Astrocyte (in vitro differentiated cells and primary cell): Measurements from ENCODE around the gene KRT40. TPM values are rescaled to one million over a fixed set of nuclear protein-coding genes. Genes with fewer than 3 reads are reported as not detected.
A peak's percentile ranks its signal among the peaks of the same experiment; 100 is the strongest.

Experiments used
- DNase-seq: peaks from one replicate; pipeline ENCODE4 v3.0.0-alpha.2; 2010; ENCODE audit warnings: low read depth
- FAIRE-seq: peaks from 2 replicates; lab custom pipeline; 2011; peaks lifted over from hg19 to GRCh38; lab: Jason Lieb, UNC
- H2AFZ ChIP-seq: 2 replicates; pipeline ENCODE4 v1.6.0; 2012; ENCODE audit warnings: low read depth, low read length, inconsistent platforms
- H3K27ac ChIP-seq: 2 replicates; pipeline ENCODE4 v1.5.1; 2011; ENCODE audit warnings: low read depth, low read length, inconsistent platforms
- H3K27me3 ChIP-seq: 2 replicates; pipeline ENCODE4 v1.6.0; 2011; ENCODE audit warnings: low read length, inconsistent platforms; ENCODE audit not compliant: insufficient read depth
- H3K36me3 ChIP-seq: 2 replicates; pipeline ENCODE4 v1.5.1; 2011; ENCODE audit warnings: low read length, inconsistent platforms; ENCODE audit not compliant: insufficient read depth
- H3K4me1 ChIP-seq: 2 replicates; pipeline ENCODE4 v1.5.1; 2011; ENCODE audit warnings: low read length, inconsistent platforms; ENCODE audit not compliant: insufficient read depth
- H3K4me2 ChIP-seq: 2 replicates; pipeline ENCODE4 v1.6.0; 2012; ENCODE audit warnings: low read length, inconsistent platforms
- H3K4me3 ChIP-seq: 2 replicates; pipeline ENCODE4 v1.5.1; 2011; ENCODE audit warnings: low read depth, mild to moderate bottlenecking, low read length, inconsistent platforms; ENCODE audit not compliant: insufficient read depth
- H3K79me2 ChIP-seq: 2 replicates; pipeline ENCODE4 v1.6.0; 2012; ENCODE audit warnings: mild to moderate bottlenecking, low read length, inconsistent platforms; ENCODE audit not compliant: insufficient read depth
- H3K9ac ChIP-seq: 2 replicates; pipeline ENCODE4 v1.6.0; 2012; ENCODE audit warnings: mild to moderate bottlenecking, low read length, inconsistent platforms
- H3K9me3 ChIP-seq: 2 replicates; pipeline ENCODE4 v1.5.1; 2012; ENCODE audit warnings: low read depth, mild to moderate bottlenecking, low read length, inconsistent platforms; ENCODE audit not compliant: insufficient read depth
- H4K20me1 ChIP-seq: 2 replicates; pipeline ENCODE4 v1.6.0; 2012; ENCODE audit warnings: low read length, inconsistent platforms; ENCODE audit not compliant: insufficient read depth
- H3K27ac Mint-ChIP-seq: one replicate; pipeline ENCODE4 v1.8.0; 2021; ENCODE audit warnings: mild to moderate bottlenecking, mixed read lengths; ENCODE audit not compliant: unreplicated experiment
- H3K27me3 Mint-ChIP-seq: one replicate; pipeline ENCODE4 v1.8.0; 2021; ENCODE audit warnings: low read depth, mixed read lengths; ENCODE audit not compliant: unreplicated experiment
- H3K36me3 Mint-ChIP-seq: one replicate; pipeline ENCODE4 v1.8.0; 2021; ENCODE audit warnings: low read depth, mixed read lengths; ENCODE audit not compliant: unreplicated experiment
- H3K4me1 Mint-ChIP-seq: one replicate; pipeline ENCODE4 v1.8.0; 2021; ENCODE audit warnings: low read depth, mixed read lengths; ENCODE audit not compliant: unreplicated experiment
- H3K4me3 Mint-ChIP-seq: one replicate; pipeline ENCODE4 v1.8.0; 2021; ENCODE audit warnings: mild to moderate bottlenecking, moderate library complexity, mixed read lengths; ENCODE audit not compliant: unreplicated experiment
- H3K9me3 Mint-ChIP-seq: one replicate; pipeline ENCODE4 v1.8.0; 2021; ENCODE audit warnings: mild to moderate bottlenecking, mixed read lengths; ENCODE audit not compliant: unreplicated experiment
- EZH2 ChIP-seq: IDR thresholded peaks from 2 replicates; pipeline ENCODE4 v1.6.1; 2012; ENCODE audit warnings: mild to moderate bottlenecking, low read length, inconsistent platforms; ENCODE audit not compliant: insufficient read depth
- total RNA-seq: library from RNA; stranded (reverse); gene quantifications from 2 replicates; pipeline ENCODE4 v1.2.1, GENCODE V29; 2021
- TF ChIP-seq, protein P1 (sequence below): IDR thresholded peaks from 2 replicates; pipeline ENCODE4 v1.5.1; 2011; ENCODE audit warnings: low read depth, mild to moderate bottlenecking, inconsistent platforms, low read length, moderate library complexity; ENCODE audit not compliant: insufficient read depth

KRT40 gene
- total RNA-seq, 1 donor from 2014 or later = not detected

DNA sequence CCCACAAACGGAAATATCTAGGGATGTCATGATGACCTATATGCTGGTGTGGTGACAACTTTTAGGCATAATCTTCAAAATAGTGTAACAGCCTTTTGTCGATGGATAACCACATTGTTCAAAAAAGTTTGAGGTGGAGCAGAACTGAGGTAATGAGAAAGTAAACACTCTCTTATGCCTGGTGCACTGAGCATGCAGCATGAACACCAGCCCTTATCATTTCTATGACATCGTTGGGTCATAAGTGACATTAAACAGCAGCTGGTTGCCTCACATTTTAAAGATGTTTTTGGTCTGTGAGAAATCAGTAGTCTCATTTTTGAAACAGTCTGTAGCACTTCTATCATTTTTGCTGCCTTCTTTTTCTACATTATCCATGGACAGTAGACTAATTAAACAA lies 48.5 kb downstream of the KRT40 start:
- no peaks in the 10 kb centered on the region for H3K27me3 ChIP-seq
- peaks cover 17% of the 10 kb centered on the region for H3K4me1 ChIP-seq
- H3K36me3 Mint-ChIP-seq = no peaks in the 10 kb centered on the region
- H2AFZ ChIP-seq = no peak overlapping the region
- peak; percentile 84 for FAIRE-seq
- H3K79me2 ChIP-seq = no peaks in the 10 kb centered on the region
- peaks cover 12% of the 10 kb centered on the region for H3K4me1 Mint-ChIP-seq
- H4K20me1 ChIP-seq = no peaks in the 10 kb centered on the region
- DNase-seq = peak; percentile 74
- peaks cover 4% of the 10 kb centered on the region for H3K9me3 Mint-ChIP-seq
- H3K27me3 Mint-ChIP-seq = no peaks in the 10 kb centered on the region
- no peak overlapping the region for H3K9ac ChIP-seq
- TF ChIP-seq EZH2 = no peak
- TF ChIP-seq, protein P1, sequence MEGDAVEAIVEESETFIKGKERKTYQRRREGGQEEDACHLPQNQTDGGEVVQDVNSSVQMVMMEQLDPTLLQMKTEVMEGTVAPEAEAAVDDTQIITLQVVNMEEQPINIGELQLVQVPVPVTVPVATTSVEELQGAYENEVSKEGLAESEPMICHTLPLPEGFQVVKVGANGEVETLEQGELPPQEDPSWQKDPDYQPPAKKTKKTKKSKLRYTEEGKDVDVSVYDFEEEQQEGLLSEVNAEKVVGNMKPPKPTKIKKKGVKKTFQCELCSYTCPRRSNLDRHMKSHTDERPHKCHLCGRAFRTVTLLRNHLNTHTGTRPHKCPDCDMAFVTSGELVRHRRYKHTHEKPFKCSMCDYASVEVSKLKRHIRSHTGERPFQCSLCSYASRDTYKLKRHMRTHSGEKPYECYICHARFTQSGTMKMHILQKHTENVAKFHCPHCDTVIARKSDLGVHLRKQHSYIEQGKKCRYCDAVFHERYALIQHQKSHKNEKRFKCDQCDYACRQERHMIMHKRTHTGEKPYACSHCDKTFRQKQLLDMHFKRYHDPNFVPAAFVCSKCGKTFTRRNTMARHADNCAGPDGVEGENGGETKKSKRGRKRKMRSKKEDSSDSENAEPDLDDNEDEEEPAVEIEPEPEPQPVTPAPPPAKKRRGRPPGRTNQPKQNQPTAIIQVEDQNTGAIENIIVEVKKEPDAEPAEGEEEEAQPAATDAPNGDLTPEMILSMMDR = no peak
- no peak overlapping the region for H3K4me3 ChIP-seq
- H3K4me2 ChIP-seq = no peak overlapping the region
- H3K27ac ChIP-seq = no peak overlapping the region
- no peak overlapping the region for H3K4me3 Mint-ChIP-seq
- no peaks in the 10 kb centered on the region for H3K9me3 ChIP-seq
- H3K36me3 ChIP-seq = no peaks in the 10 kb centered on the region
- no peak overlapping the region for H3K27ac Mint-ChIP-seq

DNA sequence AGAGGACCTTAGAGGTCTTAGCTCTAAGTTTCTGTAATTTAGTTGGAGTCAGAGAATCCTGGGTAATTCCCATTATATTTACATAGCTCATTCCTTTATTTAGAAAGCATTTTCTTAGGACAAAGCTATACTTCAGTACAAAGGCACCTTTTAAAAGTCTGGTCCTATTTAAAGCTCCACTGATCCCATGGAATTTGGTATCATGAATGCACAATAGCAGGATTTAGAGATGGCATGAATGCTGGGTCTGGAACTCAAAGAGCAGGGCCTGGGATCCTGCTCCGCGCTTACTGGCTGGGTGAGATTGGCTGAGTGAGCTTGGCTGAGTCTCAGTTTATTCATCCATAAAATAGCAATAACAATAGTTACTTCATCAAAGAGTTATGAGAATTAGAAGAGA lies 51.5 kb downstream of the KRT40 start:
- FAIRE-seq = no peak
- Mint-ChIP-seq H3K36me3 (no peaks in the 10 kb centered on the region), H3K4me3 (no peak overlapping the region), H3K27me3 (no peaks in the 10 kb centered on the region), H3K9me3 (peaks cover 4% of the 10 kb centered on the region), H3K27ac (no peak overlapping the region), H3K4me1 (peaks cover 12% of the 10 kb centered on the region)
- Histone ChIP-seq H3K36me3 (no peaks in the 10 kb centered on the region), H3K9me3 (no peaks in the 10 kb centered on the region), H4K20me1 (no peaks in the 10 kb centered on the region), H3K4me3 (no peak overlapping the region), H3K9ac (no peak overlapping the region), H3K79me2 (no peaks in the 10 kb centered on the region), H3K4me2 (no peak overlapping the region), H2AFZ (no peak overlapping the region), H3K27ac (no peak overlapping the region), H3K4me1 (peaks cover 15% of the 10 kb centered on the region), H3K27me3 (no peaks in the 10 kb centered on the region)
- no peak for TF ChIP-seq EZH2
- TF ChIP-seq, protein P1 = no peak
- peak; percentile 50 for DNase-seq

DNA sequence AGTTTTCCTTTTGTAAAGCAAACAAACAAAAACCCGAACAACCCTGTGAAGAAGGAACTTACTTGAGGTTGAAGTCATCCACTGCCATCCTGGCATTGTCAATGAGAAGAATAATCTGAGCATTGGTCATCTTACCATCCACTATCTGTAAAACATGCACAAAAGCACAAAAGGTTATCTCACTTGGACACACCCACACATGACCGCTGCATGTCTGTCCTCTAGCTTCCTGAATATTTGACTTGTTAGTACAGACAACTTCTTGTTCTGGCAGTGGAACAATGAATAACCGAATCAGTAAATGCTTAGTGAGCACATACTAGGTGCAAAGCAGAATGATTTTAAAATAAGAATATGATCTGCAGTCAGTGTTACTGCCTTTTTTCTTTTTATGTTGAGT lies 52.8 kb downstream of the KRT40 start:
- Histone ChIP-seq H3K36me3 (no peaks in the 10 kb centered on the region), H3K4me3 (no peak overlapping the region), H3K4me2 (no peak overlapping the region), H3K79me2 (no peaks in the 10 kb centered on the region), H3K27me3 (no peaks in the 10 kb centered on the region), H3K4me1 (peaks cover 7% of the 10 kb centered on the region), H2AFZ (no peak overlapping the region), H4K20me1 (no peaks in the 10 kb centered on the region), H3K9ac (no peak overlapping the region), H3K27ac (no peak overlapping the region), H3K9me3 (no peaks in the 10 kb centered on the region)
- H3K4me1 Mint-ChIP-seq = peaks cover 8% of the 10 kb centered on the region
- TF ChIP-seq, protein P1 = no peak
- no peak for TF ChIP-seq EZH2
- no peak overlapping the region for H3K4me3 Mint-ChIP-seq
- H3K27me3 Mint-ChIP-seq = no peaks in the 10 kb centered on the region
- FAIRE-seq (no peak), DNase-seq (no peak)
- no peaks in the 10 kb centered on the region for H3K36me3 Mint-ChIP-seq
- H3K9me3 Mint-ChIP-seq = peaks cover 4% of the 10 kb centered on the region
- no peak overlapping the region for H3K27ac Mint-ChIP-seq

Other genes starting within 250 kb of the KRT40 start
- gene KRT25, start 229.0 kb downstream of the KRT40 start, total RNA-seq = not detected in 2 replicates
- not detected in 2 replicates for gene KRT26, start 212.1 kb downstream of the KRT40 start, total RNA-seq
- not detected in 2 replicates for gene KRT27, start 201.8 kb downstream of the KRT40 start, total RNA-seq
- not detected in 2 replicates for gene KRT28, start 184.4 kb downstream of the KRT40 start, total RNA-seq
- gene KRT10, start 161.7 kb downstream of the KRT40 start, total RNA-seq = 49.7 and 50.6 TPM in 2 replicates
- not detected in 2 replicates for gene KRT12, start 117.1 kb downstream of the KRT40 start, total RNA-seq
- gene KRT20, start 99.1 kb downstream of the KRT40 start, total RNA-seq = not detected in 2 replicates
- not detected in 2 replicates for gene KRT23, start 46.7 kb downstream of the KRT40 start, total RNA-seq
- not detected in 2 replicates for gene KRT39, start 17.4 kb downstream of the KRT40 start, total RNA-seq
- gene KRTAP3-3, start 9.8 kb upstream of the KRT40 start, total RNA-seq = not detected in 2 replicates
- not detected in 2 replicates for gene KRTAP3-2, start 15.6 kb upstream of the KRT40 start, total RNA-seq
- not detected in 2 replicates for gene KRTAP3-1, start 24.8 kb upstream of the KRT40 start, total RNA-seq
- gene KRTAP1-5, start 42.9 kb upstream of the KRT40 start, total RNA-seq = not detected in 2 replicates
- not detected in 2 replicates for gene KRTAP1-4, start 45.9 kb upstream of the KRT40 start, total RNA-seq
- gene KRTAP1-3, start 50.5 kb upstream of the KRT40 start, total RNA-seq = not detected in 2 replicates
- gene KRTAP1-1, start 57.1 kb upstream of the KRT40 start, total RNA-seq = not detected in 2 replicates
- gene KRTAP2-1, start 63.0 kb upstream of the KRT40 start, total RNA-seq = not detected in 2 replicates
- gene KRTAP2-2, start 70.9 kb upstream of the KRT40 start, total RNA-seq = not detected in 2 replicates
- 3.8 and 7.1 TPM in 2 replicates for gene KRTAP2-3, start 75.8 kb upstream of the KRT40 start, total RNA-seq
- gene KRTAP2-4, start 81.6 kb upstream of the KRT40 start, total RNA-seq = not detected in 2 replicates
- not detected in 2 replicates for gene KRTAP4-7, start 99.8 kb upstream of the KRT40 start, total RNA-seq
- not detected in 2 replicates for gene KRTAP4-8, start 113.8 kb upstream of the KRT40 start, total RNA-seq
- gene KRTAP4-16, start 117.9 kb upstream of the KRT40 start, total RNA-seq = not detected in 2 replicates
- not detected in 2 replicates for gene KRTAP4-9, start 121.1 kb upstream of the KRT40 start, total RNA-seq
- gene KRTAP4-11, start 134.0 kb upstream of the KRT40 start, total RNA-seq = not detected in 2 replicates
- gene KRTAP4-12, start 139.9 kb upstream of the KRT40 start, total RNA-seq = not detected in 2 replicates
- gene KRTAP4-6, start 156.2 kb upstream of the KRT40 start, total RNA-seq = not detected in 2 replicates
- gene KRTAP4-5, start 165.5 kb upstream of the KRT40 start, total RNA-seq = not detected in 2 replicates
- gene KRTAP4-4, start 176.4 kb upstream of the KRT40 start, total RNA-seq = not detected in 2 replicates
- gene KRTAP4-3, start 183.9 kb upstream of the KRT40 start, total RNA-seq = not detected in 2 replicates
- not detected in 2 replicates for gene KRTAP4-2, start 193.9 kb upstream of the KRT40 start, total RNA-seq
- gene KRTAP4-1, start 200.6 kb upstream of the KRT40 start, total RNA-seq = not detected in 2 replicates
- gene KRTAP9-1, start 205.6 kb upstream of the KRT40 start, total RNA-seq = not detected in 2 replicates
- not detected in 2 replicates for gene KRTAP9-2, start 242.3 kb upstream of the KRT40 start, total RNA-seq
- gene KRTAP9-3, start 248.1 kb upstream of the KRT40 start, total RNA-seq = not detected in 2 replicates